BE2C (cell line): ENCODE data around the gene PNPLA7.
A peak's percentile ranks its signal among the peaks of the same experiment; 100 is the strongest.

Source experiments
- DNase-seq: peaks from one replicate; pipeline ENCODE4 v3.0.0-alpha.2; 2020
- H3K27me3 ChIP-seq: fragments of 250-450 bp; sonication (Bioruptor Pico); 2 replicates; pipeline ENCODE4 v1.5.1; 2020; ENCODE audit warnings: mild to moderate bottlenecking
- H3K36me3 ChIP-seq: fragments of 250-450 bp; sonication (Bioruptor Pico); 2 replicates; pipeline ENCODE4 v1.5.1; 2020; ENCODE audit warnings: mild to moderate bottlenecking
- H3K4me1 ChIP-seq: fragments of 250-450 bp; sonication (Bioruptor Pico); 2 replicates; pipeline ENCODE4 v1.5.1; 2020
- H3K4me3 ChIP-seq: 2 replicates; pipeline ENCODE4 v1.5.1; 2011; ENCODE audit warnings: low read depth, low read length
- H3K9me3 ChIP-seq: fragments of 250-450 bp; sonication (Bioruptor Pico); 2 replicates; pipeline ENCODE4 v1.5.1; 2020
- CTCF ChIP-seq: IDR thresholded peaks from 2 replicates; pipeline ENCODE4 v1.5.1; 2012; ENCODE audit warnings: mild to moderate bottlenecking, low read depth, low read length

The PNPLA7 gene

GRCh38 chr9:137421838-137422603 is 128.2 kb downstream of the PNPLA7 start:
- Histone ChIP-seq H3K4me1 (peaks cover 10% of the 10 kb centered on the region), H3K36me3 (no peaks in the 10 kb centered on the region), H3K27me3 (no peaks in the 10 kb centered on the region), H3K4me3 (peak overlapping the region; percentile 88), H3K9me3 (no peaks in the 10 kb centered on the region)
- TF ChIP-seq CTCF, result no peak
- DNase-seq, result peak; percentile 5

DNA sequence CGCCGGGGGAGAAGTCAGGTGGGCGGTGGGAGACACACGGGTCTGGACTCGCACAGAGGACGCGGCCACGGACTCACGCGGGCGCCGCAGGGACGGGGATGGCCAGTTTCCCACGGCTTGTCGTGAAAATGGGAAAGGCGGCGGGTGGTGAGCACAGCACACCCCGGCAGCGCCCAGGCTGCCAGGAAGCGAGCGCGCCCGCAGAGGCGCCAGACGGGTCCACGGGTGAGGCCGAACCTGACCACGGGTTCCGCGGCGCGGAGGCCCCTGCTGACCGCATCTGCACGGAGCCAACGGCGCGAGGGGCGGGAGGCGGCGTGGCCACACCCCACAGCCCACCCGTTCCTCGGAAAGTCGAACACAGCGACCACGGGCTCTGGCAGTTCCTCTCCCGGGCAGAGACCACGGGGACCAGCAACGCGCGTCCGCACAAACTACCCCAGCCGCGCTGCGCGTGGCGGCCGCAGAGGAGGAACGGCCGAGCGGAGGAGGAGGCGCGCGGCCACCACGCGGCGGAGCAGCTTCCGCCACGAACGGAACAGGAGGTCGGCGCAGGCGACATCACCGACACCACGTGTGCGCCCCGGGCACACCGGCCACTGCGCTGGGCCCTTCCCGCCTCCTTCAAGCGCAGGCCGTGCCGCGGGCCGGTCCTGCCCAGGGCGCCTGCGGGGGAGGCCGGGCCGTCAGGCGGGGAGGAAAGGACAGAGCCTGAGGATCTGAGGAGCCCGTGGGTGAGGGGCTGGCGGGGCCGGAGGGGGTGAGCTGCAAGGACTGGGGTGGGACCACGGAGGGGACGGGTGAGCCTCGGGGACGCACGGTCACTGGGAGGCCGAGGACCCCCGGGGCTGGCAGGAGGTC is 132.8 kb downstream of the PNPLA7 start:
- Histone ChIP-seq H3K4me1 (no peaks in the 10 kb centered on the region), H3K9me3 (no peaks in the 10 kb centered on the region), H3K4me3 (no peak overlapping the region), H3K36me3 (no peaks in the 10 kb centered on the region), H3K27me3 (no peaks in the 10 kb centered on the region)
- no peak for TF ChIP-seq CTCF
- peak; percentile 7 for DNase-seq

GRCh38 chr9:137416563-137417151 is 133.5 kb downstream of the PNPLA7 start:
- H3K4me3 ChIP-seq, result no peak overlapping the region
- H3K27me3 ChIP-seq, result no peaks in the 10 kb centered on the region
- TF ChIP-seq CTCF, result no peak
- no peaks in the 10 kb centered on the region for H3K4me1 ChIP-seq
- H3K9me3 ChIP-seq, result no peaks in the 10 kb centered on the region
- peak; percentile 8 for DNase-seq
- no peaks in the 10 kb centered on the region for H3K36me3 ChIP-seq

DNA sequence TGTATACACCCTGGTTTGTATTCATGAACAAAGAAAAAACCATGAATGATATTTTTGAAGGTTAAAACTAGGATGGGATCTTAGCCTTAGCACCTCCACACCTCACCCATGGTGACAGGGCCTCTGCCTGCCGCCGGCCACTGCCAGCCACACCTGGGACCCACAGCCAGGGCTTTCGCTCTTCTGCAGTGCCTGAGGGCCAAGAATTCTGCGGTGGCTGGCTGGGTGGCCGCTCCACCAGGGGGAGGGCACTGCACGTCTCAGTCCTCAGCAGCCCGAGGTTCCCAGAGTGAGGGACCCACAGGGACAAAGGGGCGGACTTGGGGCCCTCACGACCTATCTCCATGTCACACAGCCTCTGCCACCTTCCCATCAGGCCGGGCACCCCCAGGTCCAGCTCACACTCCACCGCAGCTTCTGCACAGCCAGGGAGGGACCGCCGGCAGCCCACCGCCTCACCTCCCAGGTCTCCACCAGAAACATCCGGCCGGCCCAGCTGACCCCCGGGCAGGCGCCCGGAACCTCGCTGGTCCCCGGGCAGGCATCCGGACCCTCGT is 134.1 kb downstream of the PNPLA7 start:
- Histone ChIP-seq H3K9me3 (no peaks in the 10 kb centered on the region), H3K36me3 (no peaks in the 10 kb centered on the region), H3K27me3 (no peaks in the 10 kb centered on the region), H3K4me1 (no peaks in the 10 kb centered on the region), H3K4me3 (no peak overlapping the region)
- peak; percentile 10 for DNase-seq
- no peak for TF ChIP-seq CTCF

DNA sequence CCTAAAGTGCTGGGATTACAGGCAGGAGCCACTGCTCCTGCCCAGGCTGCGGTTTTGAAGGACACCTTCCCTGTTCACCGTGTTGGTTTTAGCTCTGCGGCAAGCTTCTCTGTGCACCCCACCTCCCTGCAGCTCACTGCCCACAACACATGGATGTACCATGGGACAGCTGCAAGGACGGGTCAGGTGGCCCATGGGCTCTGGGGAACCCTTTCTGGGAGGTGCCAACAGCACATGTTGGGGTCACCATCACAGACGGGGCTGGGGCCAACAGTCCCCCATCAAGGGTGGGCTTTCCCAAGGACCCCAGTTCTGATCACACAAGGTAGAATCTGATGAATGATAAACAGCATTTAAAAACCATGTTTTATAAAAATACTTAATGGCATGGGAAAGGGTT is 134.8 kb downstream of the PNPLA7 start:
- Histone ChIP-seq H3K4me3 (no peak overlapping the region), H3K4me1 (no peaks in the 10 kb centered on the region), H3K27me3 (no peaks in the 10 kb centered on the region), H3K9me3 (no peaks in the 10 kb centered on the region), H3K36me3 (no peaks in the 10 kb centered on the region)
- no peak for TF ChIP-seq CTCF
- no peak for DNase-seq
